Small intestine (tissue), 7 donors: ENCODE measurements around the gene MEGF11. TPM values are rescaled to one million over a fixed set of nuclear protein-coding genes. Genes with fewer than 3 reads are reported as not detected.

Experiments
- DNase-seq, 2 donors: peaks; one replicate each; pipeline versions ENCODE4 v3.0.0 to v3.0.0-alpha.2; 2013
- FAIRE-seq: peaks from 2 replicates; lab custom pipeline; 2012; peaks lifted over from hg19 to GRCh38; lab: Jason Lieb, UNC
- H3K27ac ChIP-seq, 3 donors: one replicate each; pipeline ENCODE4 v1.5.1; 2013; ENCODE audit warnings: low read length in 2 of 3, mild to moderate bottlenecking in 2 of 3, control low read depth in 1 of 3, inconsistent platforms in 1 of 3, low read depth in 1 of 3, moderate library complexity in 1 of 3
- H3K27me3 ChIP-seq, 3 donors: one replicate each; pipeline ENCODE4 v1.6.1; 2013; ENCODE audit warnings: low read length in 3 of 3, inconsistent platforms in 1 of 3; ENCODE audit not compliant: control insufficient read depth in 3 of 3, insufficient read depth in 3 of 3
- H3K36me3 ChIP-seq, 3 donors: one replicate each; pipeline ENCODE4 v1.6.1; 2013; ENCODE audit warnings: low read length in 3 of 3, inconsistent platforms in 1 of 3, low read depth in 1 of 3, mild to moderate bottlenecking in 1 of 3, moderate library complexity in 1 of 3; ENCODE audit not compliant: control insufficient read depth in 3 of 3, insufficient read depth in 2 of 3
- H3K4me1 ChIP-seq, 3 donors: one replicate each; pipeline ENCODE4 v1.6.1; 2013; ENCODE audit warnings: low read length in 2 of 3, inconsistent platforms in 1 of 3, low read depth in 1 of 3, mild to moderate bottlenecking in 1 of 3, moderate library complexity in 1 of 3; ENCODE audit not compliant: control insufficient read depth in 3 of 3, insufficient read depth in 2 of 3
- H3K4me3 ChIP-seq, 3 donors: one replicate each; pipeline ENCODE4 v1.5.1; 2013; ENCODE audit warnings: low read length in 3 of 3, control low read depth in 1 of 3, inconsistent platforms in 1 of 3, low read depth in 1 of 3, mild to moderate bottlenecking in 1 of 3, moderate library complexity in 1 of 3
- H3K9me3 ChIP-seq, 2 donors: one replicate each; pipeline ENCODE4 v1.6.1; 2013; ENCODE audit warnings: low read depth in 1 of 2, low read length in 1 of 2; ENCODE audit not compliant: control insufficient read depth in 2 of 2, insufficient read depth in 1 of 2
- WGBS, 3 donors: extraction: QIAGEN DNeasy Blood & Tissue Kit; methylation state at CpG; one replicate each; pipeline ENCODE4 v1.1.7; 2013; 5-methylcytosine and 5-hydroxymethylcytosine counted together
- polyA plus RNA-seq, 4 donors: library from polyadenylated mRNA; stranded (reverse) in 3 of 4; unstranded in 1 of 4; fragments of 200-250 nt in 3 of 4; fragments of 120-200 nt in 1 of 4; gene quantifications; one replicate each; pipeline versions ENCODE4 v1.2.1 to v1.2.3, GENCODE V29; 2013
- donor health status: healthy with polysubstance abuse.
- donor health status: control.
- donor health status: control.
- donor health status: Bipolar disorder and iron deficiency.
- donor health status: healthy.

MEGF11 gene
- polyA plus RNA-seq, 4 donors, result 0.24 to 0.41 TPM; not detected in 2

DNA sequence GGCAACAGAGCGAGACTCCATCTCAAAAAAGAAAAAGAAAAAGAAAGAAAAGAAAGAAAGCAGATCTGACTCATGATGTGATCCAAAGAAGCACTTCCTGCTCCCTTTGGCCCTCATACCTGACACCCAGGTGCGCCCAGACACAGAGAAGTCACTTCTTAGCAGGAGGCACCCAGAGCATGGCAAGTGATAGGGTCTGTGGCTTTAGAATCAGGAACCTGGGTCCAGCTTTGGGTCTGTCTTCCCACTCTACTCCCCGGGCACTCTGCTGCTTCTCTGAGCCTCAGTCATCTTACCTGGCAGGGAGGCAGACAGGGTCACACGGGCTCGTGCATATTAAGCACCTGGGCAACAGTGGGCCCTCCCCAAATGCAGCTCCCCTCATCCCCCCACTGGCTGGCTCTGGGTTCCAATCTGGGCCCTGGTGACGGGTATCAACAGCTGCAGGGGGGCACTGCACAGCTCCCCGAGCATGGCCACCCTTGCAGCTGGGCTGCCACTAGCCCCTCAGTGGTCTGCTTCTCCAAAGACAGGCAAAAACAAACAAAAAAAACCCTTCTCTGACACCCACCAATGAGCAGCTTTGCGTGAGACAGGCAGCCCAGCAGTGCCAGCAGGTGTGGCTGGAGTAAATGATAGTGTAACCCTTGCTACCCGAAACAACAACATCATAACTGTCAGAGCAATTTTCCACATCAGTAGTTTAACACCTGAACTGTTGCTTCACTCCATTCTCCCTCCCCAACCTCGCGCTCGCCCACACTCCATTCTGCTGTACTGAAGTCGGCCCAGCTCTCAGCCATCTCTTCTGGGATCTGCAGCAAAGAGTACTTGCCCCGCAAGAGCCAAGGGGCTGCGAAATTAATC is 99.8 kb downstream of the MEGF11 start:
- Histone ChIP-seq H3K4me3 (no peak overlapping the region), H3K27ac (no peak overlapping the region), H3K36me3 (no peaks in the 10 kb centered on the region), H3K27me3 (peaks cover 0 to 8% (median 3%) of the 10 kb centered on the region in 3 donors), H3K9me3 (no peaks in the 10 kb centered on the region), H3K4me1 (no peaks in the 10 kb centered on the region)
- DNase-seq (no peak), FAIRE-seq (no peak)
- WGBS, 3 donors, result 70 to 75% (median 74%) methylated on average over 15 of the region's 15 CpGs

DNA sequence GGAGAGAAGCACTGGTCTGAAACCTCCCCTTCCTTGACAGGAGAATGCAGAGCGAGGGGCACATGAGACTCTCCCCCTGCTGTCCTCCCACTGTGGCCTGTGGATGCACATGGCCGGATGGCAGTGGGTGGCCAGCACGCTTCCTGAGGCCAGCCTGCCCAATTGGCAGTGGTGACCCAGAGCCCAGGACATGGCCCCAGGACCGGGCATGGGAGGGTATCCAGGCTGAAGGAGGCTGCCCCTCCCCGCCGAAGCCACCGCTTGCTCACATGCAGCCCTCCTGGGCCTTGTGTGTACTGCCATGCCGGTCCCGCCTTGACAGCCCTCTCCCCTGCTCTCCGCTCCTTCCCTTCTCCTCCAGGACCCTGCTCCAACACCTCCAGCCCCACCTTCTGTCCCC is 100.9 kb downstream of the MEGF11 start:
- Histone ChIP-seq H3K4me1 (no peaks in the 10 kb centered on the region), H3K9me3 (no peaks in the 10 kb centered on the region), H3K27ac (no peak overlapping the region), H3K4me3 (no peak overlapping the region), H3K36me3 (no peaks in the 10 kb centered on the region), H3K27me3 (peaks cover 0 to 8% (median 3%) of the 10 kb centered on the region in 3 donors)
- FAIRE-seq (no peak), DNase-seq (no peak)
- 87 to 95% (median 87%) methylated on average over 7 to 10 of the region's 10 CpGs for WGBS, 3 donors

DNA sequence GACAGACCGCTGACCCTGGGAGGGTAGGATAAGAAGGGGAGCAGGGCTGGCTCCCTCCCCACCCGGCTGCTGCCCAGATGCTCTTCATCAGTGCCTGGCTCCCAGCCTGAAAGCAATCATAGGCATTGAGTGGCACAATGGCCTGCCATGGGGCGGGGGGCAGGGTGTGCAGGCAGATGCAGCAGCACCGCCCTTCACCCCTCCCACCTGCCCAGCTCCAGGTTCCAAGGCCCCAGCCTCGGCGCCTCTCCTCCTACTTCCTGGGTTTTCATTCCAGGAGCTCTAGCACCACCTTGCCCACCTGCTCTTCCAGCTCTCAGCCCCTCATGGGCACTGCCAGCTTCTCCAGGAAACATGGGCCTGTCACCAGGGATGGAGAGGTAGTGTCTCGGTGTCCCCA is 101.7 kb downstream of the MEGF11 start:
- Histone ChIP-seq H3K4me3 (no peak overlapping the region), H3K4me1 (no peaks in the 10 kb centered on the region), H3K36me3 (no peaks in the 10 kb centered on the region), H3K27me3 (peaks cover 0 to 8% (median 3%) of the 10 kb centered on the region in 3 donors), H3K9me3 (no peaks in the 10 kb centered on the region), H3K27ac (no peak overlapping the region)
- DNase-seq (peak; percentile 12 to 20), FAIRE-seq (no peak)
- 23 to 43% (median 38%) methylated on average over 7 of the region's 7 CpGs for WGBS, 3 donors

DNA sequence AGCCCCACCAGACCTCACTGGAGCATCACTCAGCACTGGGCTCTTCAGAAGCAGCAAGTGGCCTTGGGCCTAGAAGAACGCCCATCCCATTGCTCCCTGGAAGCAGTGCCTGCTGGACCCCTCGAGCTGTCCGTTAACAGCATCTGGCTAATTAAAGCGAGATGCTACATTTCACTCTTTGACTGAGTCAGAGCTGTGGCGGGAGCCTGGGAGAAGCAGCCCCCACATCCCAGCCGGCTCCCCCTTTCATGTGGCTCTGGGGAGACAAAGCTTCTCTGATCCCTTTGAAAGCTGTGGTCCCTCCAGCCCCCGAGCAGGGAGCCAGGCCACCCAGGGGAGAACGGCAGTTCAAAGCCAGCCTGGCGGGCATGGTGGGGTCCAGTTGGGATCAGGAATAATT is 103.7 kb downstream of the MEGF11 start:
- FAIRE-seq (no peak), DNase-seq (no peak)
- 78 to 82% (median 80%) methylated on average over 9 of the region's 9 CpGs for WGBS, 3 donors
- Histone ChIP-seq H3K27ac (no peak overlapping the region), H3K4me1 (no peaks in the 10 kb centered on the region), H3K36me3 (no peaks in the 10 kb centered on the region), H3K4me3 (no peak overlapping the region), H3K9me3 (no peaks in the 10 kb centered on the region), H3K27me3 (peaks cover 0 to 8% (median 3%) of the 10 kb centered on the region in 3 donors)

DNA sequence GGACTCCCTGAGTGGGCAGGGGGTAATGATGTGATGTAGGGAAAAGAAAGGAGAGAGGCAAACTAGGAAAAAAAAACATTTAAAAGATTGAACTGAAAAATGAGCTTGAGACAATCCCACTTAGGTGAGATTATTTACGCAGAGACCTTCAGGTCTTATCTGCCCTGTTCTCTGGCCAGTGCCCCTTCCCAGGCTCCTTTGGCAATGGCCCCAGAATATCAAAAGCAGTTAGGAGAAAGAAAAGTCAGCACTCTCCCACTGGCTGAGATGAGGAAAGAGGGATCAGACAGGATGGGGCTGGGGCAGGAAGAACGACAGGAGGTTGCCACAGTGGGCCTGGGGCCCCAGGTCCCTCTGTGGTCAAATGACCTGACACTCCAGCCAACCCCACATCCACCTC is 105.4 kb downstream of the MEGF11 start:
- DNase-seq, result no peak
- Histone ChIP-seq H3K27me3 (peaks cover 0 to 6% (median 3%) of the 10 kb centered on the region in 3 donors), H3K4me1 (no peaks in the 10 kb centered on the region), H3K36me3 (no peaks in the 10 kb centered on the region), H3K27ac (no peak overlapping the region), H3K9me3 (no peaks in the 10 kb centered on the region), H3K4me3 (no peak overlapping the region)
- FAIRE-seq, result no peak
- WGBS, 3 donors, result 49 to 74% (median 63%) methylated on average over 2 of the region's 2 CpGs

DNA sequence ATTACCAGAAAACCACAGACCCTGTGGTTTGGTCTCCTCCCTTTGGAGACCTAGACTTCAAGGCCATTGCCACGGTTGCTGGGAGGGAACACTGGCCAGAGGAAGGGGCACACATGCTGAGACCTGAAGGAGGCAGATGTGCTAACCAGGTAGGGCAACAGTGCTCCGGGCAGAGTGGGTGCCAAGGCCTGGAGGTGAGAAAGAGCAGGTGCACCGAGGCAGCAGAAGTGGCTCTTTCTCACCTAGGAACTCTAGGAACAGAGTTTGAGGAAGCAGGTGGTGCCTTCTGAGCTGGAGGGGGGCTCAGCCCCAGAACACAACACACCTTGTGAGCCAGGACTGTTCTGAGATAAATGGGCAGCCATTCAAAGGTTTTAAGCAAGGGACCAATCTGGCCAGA is 106.1 kb downstream of the MEGF11 start:
- Histone ChIP-seq H3K4me1 (no peaks in the 10 kb centered on the region), H3K9me3 (no peaks in the 10 kb centered on the region), H3K4me3 (no peak overlapping the region), H3K27ac (no peak overlapping the region), H3K27me3 (peaks cover 0 to 6% (median 3%) of the 10 kb centered on the region in 3 donors), H3K36me3 (no peaks in the 10 kb centered on the region)
- FAIRE-seq (no peak), DNase-seq (no peak)
- WGBS, 3 donors, result 76 to 84% (median 81%) methylated on average over 3 of the region's 3 CpGs

DNA sequence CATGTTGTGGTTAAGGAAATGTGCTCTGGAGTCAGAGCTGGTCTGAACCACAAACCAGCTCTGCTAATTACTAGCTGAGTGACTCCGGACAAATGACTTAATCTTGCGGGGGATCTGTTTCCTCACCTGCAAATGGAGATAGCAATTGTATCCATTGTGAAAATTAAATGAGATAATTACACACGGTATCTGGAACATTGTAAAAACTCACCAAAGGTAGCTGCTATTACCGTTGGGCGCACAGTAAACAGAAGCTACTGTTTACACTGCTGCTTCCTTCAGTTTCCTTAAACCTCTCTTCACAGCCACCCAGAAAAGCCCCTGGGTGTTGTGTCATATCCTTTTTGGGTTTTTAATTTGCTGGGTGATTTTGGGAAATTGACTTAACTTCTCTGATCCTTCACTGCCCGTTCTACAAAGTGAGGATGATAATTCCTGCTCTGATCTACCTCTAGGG is 107.8 kb downstream of the MEGF11 start:
- no peaks in the 10 kb centered on the region for H3K36me3 ChIP-seq
- 6 to 21% (median 17%) methylated on average over 6 of the region's 6 CpGs for WGBS, 3 donors
- FAIRE-seq (no peak), DNase-seq (no peak)
- H3K27me3 ChIP-seq, result no peaks in the 10 kb centered on the region
- no peaks in the 10 kb centered on the region for H3K9me3 ChIP-seq
- no peak overlapping the region for H3K27ac ChIP-seq
- no peaks in the 10 kb centered on the region for H3K4me1 ChIP-seq
- no peak overlapping the region for H3K4me3 ChIP-seq

DNA sequence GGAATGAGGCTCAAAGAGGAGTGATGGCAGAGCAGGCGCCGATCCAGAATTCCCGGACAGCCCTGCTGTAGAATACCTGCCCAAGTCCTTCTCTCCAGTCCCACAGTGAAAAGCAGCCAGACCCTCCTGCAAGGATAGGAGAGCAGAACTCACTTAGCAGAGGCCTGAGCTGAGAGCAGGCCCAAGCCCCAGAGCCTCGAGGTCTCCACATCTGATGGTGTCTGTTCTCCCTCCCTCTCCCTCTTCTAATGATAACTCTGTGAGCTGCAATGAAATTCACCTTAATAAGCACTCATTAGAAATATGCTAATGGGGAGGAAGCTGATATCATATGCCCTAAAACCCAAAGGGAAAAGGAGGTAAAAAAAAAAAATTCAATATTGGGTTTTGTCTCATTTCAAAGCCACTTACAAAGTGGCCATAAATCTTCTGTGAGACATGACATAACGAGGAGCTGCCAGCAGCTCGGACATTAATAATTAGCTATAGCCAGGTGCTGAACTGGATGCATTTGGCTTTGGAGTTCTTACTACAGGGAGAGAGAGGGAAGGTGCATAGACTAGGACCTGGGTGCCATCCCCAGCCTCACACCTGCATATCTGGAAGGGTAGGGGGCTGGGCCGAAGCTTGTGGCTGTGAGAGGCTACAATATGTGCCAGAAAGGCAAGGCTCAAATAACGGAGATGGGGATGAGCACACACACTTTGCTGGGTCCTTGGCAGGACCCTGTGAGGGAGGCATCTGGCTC is 108.4 kb downstream of the MEGF11 start:
- 42 to 56% (median 47%) methylated on average over 8 of the region's 8 CpGs for WGBS, 3 donors
- DNase-seq (peak; percentile 4 to 17), FAIRE-seq (no peak)
- Histone ChIP-seq H3K9me3 (no peaks in the 10 kb centered on the region), H3K4me3 (no peak overlapping the region), H3K4me1 (no peaks in the 10 kb centered on the region), H3K27ac (no peak overlapping the region), H3K27me3 (no peaks in the 10 kb centered on the region), H3K36me3 (no peaks in the 10 kb centered on the region)
